ENCODE data around the gene SH3PXD2B.

Gene SH3PXD2B

GRCh38 chr5:172385010-172385563, 69.2 kb downstream of the SH3PXD2B start:
- Histone ChIP-seq H3K27me3 (ENCODE audit: low read depth, low read length) (no peaks in the 10 kb centered on the region), H3K9me3 (ENCODE audit: control insufficient read depth in 1 of 2, low read length in 2 of 2) (no peaks in the 10 kb centered on the region), H3K4me3 (ENCODE audit: low read depth in 1 of 2, low read length in 2 of 2) (no peak overlapping the region), H3K4me1 (ENCODE audit: control insufficient read depth in 1 of 2, insufficient read depth in 2 of 2, low read length in 2 of 2) (peaks cover 3 to 12% of the 10 kb centered on the region in 2 donors), H3K36me3 (ENCODE audit: control insufficient read depth in 1 of 2, insufficient read depth in 2 of 2, low read length in 2 of 2) (peaks cover 3 to 12% of the 10 kb centered on the region in 2 donors), H3K27ac (ENCODE audit: low read length) (no peak overlapping the region)

- no peak overlapping the region for H3K4me3 ChIP-seq (ENCODE audit: low read depth in 1 of 2, low read length in 2 of 2)
- H3K4me1 ChIP-seq (ENCODE audit: control insufficient read depth in 1 of 2, insufficient read depth in 2 of 2, low read length in 2 of 2), result peaks cover 3 to 12% of the 10 kb centered on the region in 2 donors
- H3K36me3 ChIP-seq (ENCODE audit: control insufficient read depth in 1 of 2, insufficient read depth in 2 of 2, low read length in 2 of 2), result peaks cover 3 to 12% of the 10 kb centered on the region in 2 donors
- H3K9me3 ChIP-seq (ENCODE audit: control insufficient read depth in 1 of 2, low read length in 2 of 2), result no peaks in the 10 kb centered on the region
- no peak overlapping the region for H3K27ac ChIP-seq (ENCODE audit: low read length)
- no peaks in the 10 kb centered on the region for H3K27me3 ChIP-seq (ENCODE audit: low read depth, low read length)
Observed at GRCh38 chr5:172383191-172383802, 71.0 kb downstream of the SH3PXD2B start.

DNA sequence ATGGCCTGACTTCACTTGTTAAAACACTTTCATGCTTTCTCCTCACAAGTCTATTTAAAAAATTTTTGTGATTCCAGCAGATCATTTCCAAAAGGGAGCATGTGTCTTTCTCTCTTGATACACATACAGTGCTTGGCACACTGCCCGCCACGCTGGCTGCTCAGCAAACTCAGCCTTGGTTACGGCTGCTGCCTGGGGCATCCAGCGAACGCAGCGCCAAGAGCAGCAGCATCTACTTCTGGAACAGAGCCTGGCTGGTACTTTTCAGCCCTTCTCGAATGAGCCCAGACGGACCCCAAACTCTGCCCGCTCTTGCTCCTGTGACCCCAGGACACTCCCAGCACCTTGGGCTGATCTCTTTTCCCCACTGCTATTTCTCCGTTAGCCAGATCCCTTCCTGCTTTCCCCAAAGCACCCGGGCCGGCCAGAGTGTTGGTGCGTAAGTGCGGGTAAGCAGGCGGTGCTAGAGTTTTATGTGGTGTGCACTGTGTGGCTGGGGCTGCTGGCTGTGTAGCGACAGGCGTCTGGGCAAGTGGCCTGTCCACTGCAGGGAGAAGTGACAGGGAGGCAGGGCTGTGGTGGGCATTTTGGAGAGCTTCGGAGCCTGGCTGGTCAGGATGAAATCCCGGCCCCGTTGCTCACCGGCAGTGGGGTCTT, 73.2 kb downstream of the SH3PXD2B start:
- Histone ChIP-seq H3K36me3 (ENCODE audit: control insufficient read depth in 1 of 2, insufficient read depth in 2 of 2, low read length in 2 of 2) (peaks cover 8 to 11% of the 10 kb centered on the region in 2 donors), H3K27ac (ENCODE audit: low read length) (no peak overlapping the region), H3K4me1 (ENCODE audit: control insufficient read depth in 1 of 2, insufficient read depth in 2 of 2, low read length in 2 of 2) (peaks cover 3 to 18% of the 10 kb centered on the region in 2 donors), H3K27me3 (ENCODE audit: low read depth, low read length) (no peaks in the 10 kb centered on the region), H3K9me3 (ENCODE audit: control insufficient read depth in 1 of 2, low read length in 2 of 2) (no peaks in the 10 kb centered on the region), H3K4me3 (ENCODE audit: low read depth in 1 of 2, low read length in 2 of 2) (no peak overlapping the region)

DNA sequence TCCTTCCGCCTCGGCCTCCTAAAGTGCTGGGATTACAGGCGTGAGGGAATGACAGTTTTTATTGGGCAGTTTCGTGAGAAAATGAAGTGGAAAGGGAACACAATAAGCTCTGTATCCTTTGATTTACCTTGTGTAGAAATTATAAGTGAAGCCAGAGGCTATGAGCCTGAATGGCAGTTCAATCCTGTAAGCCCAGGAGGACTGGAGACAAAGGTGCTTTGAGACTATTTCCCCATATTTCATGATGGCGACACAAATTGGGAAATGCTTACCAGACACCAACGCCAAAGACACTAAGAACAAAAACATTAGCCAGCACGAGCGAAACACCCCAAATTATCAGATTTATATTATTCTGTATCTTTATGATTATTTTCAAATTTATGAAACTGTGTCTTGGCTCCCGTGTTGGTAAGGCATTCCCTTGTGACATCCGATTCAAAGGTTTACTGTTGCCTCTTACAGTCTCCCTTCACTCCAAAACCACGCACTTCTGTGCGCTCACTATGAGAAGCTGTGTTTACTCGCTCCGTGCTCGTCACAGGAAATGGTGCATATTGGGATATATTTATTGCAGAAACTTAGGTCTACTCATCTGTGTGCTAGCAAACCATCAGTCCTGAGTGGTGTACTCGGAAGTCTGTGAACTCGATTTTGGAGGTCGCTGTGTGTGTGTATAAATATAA, 73.9 kb downstream of the SH3PXD2B start:
- H3K27me3 ChIP-seq (ENCODE audit: low read depth, low read length), result no peaks in the 10 kb centered on the region
- H3K4me3 ChIP-seq (ENCODE audit: low read depth in 1 of 2, low read length in 2 of 2), result no peak overlapping the region
- H3K4me1 ChIP-seq (ENCODE audit: control insufficient read depth in 1 of 2, insufficient read depth in 2 of 2, low read length in 2 of 2), result peaks cover 3 to 14% of the 10 kb centered on the region in 2 donors
- H3K27ac ChIP-seq (ENCODE audit: low read length), result no peak overlapping the region
- H3K36me3 ChIP-seq (ENCODE audit: control insufficient read depth in 1 of 2, insufficient read depth in 2 of 2, low read length in 2 of 2), result peaks cover 8 to 11% of the 10 kb centered on the region in 2 donors
- no peaks in the 10 kb centered on the region for H3K9me3 ChIP-seq (ENCODE audit: control insufficient read depth in 1 of 2, low read length in 2 of 2)

- H3K36me3 ChIP-seq (ENCODE audit: control insufficient read depth in 1 of 2, insufficient read depth in 2 of 2, low read length in 2 of 2), result peaks cover 8 to 11% of the 10 kb centered on the region in 2 donors
- no peak overlapping the region for H3K4me3 ChIP-seq (ENCODE audit: low read depth in 1 of 2, low read length in 2 of 2)
- H3K27me3 ChIP-seq (ENCODE audit: low read depth, low read length), result no peaks in the 10 kb centered on the region
- H3K4me1 ChIP-seq (ENCODE audit: control insufficient read depth in 1 of 2, insufficient read depth in 2 of 2, low read length in 2 of 2), result peaks cover 3 to 13% of the 10 kb centered on the region in 2 donors
- H3K9me3 ChIP-seq (ENCODE audit: control insufficient read depth in 1 of 2, low read length in 2 of 2), result no peaks in the 10 kb centered on the region
- no peak overlapping the region for H3K27ac ChIP-seq (ENCODE audit: low read length)
Observed at GRCh38 chr5:172379481-172379880, 74.8 kb downstream of the SH3PXD2B start.

- Histone ChIP-seq H3K9me3 (ENCODE audit: control insufficient read depth in 1 of 2, low read length in 2 of 2) (no peaks in the 10 kb centered on the region), H3K27me3 (ENCODE audit: low read depth, low read length) (no peaks in the 10 kb centered on the region), H3K36me3 (ENCODE audit: control insufficient read depth in 1 of 2, insufficient read depth in 2 of 2, low read length in 2 of 2) (peaks cover 5 to 13% of the 10 kb centered on the region in 2 donors), H3K4me3 (ENCODE audit: low read depth in 1 of 2, low read length in 2 of 2) (no peak overlapping the region), H3K4me1 (ENCODE audit: control insufficient read depth in 1 of 2, insufficient read depth in 2 of 2, low read length in 2 of 2) (peaks cover 3 to 13% of the 10 kb centered on the region in 2 donors), H3K27ac (ENCODE audit: low read length) (no peak overlapping the region)
Observed at GRCh38 chr5:172377856-172378255, 76.5 kb downstream of the SH3PXD2B start.

GRCh38 chr5:172377438-172377837, 76.9 kb downstream of the SH3PXD2B start:
- Histone ChIP-seq H3K4me1 (ENCODE audit: control insufficient read depth in 1 of 2, insufficient read depth in 2 of 2, low read length in 2 of 2) (peaks cover 3 to 13% of the 10 kb centered on the region in 2 donors), H3K27me3 (ENCODE audit: low read depth, low read length) (no peaks in the 10 kb centered on the region), H3K4me3 (ENCODE audit: low read depth in 1 of 2, low read length in 2 of 2) (no peak overlapping the region), H3K9me3 (ENCODE audit: control insufficient read depth in 1 of 2, low read length in 2 of 2) (no peaks in the 10 kb centered on the region), H3K36me3 (ENCODE audit: control insufficient read depth in 1 of 2, insufficient read depth in 2 of 2, low read length in 2 of 2) (peaks cover 5 to 18% of the 10 kb centered on the region in 2 donors), H3K27ac (ENCODE audit: low read length) (no peak overlapping the region)

GRCh38 chr5:172374783-172375182, 79.5 kb downstream of the SH3PXD2B start:
- H3K27me3 ChIP-seq (ENCODE audit: low read depth, low read length), result no peaks in the 10 kb centered on the region
- H3K36me3 ChIP-seq (ENCODE audit: control insufficient read depth in 1 of 2, insufficient read depth in 2 of 2, low read length in 2 of 2), result peaks cover 5 to 36% of the 10 kb centered on the region in 2 donors
- peaks cover 11 to 13% of the 10 kb centered on the region in 2 donors for H3K9me3 ChIP-seq (ENCODE audit: control insufficient read depth in 1 of 2, low read length in 2 of 2)
- no peak overlapping the region for H3K4me3 ChIP-seq (ENCODE audit: low read depth in 1 of 2, low read length in 2 of 2)
- H3K27ac ChIP-seq (ENCODE audit: low read length), result no peak overlapping the region
- peaks cover 0 to 6% of the 10 kb centered on the region in 2 donors for H3K4me1 ChIP-seq (ENCODE audit: control insufficient read depth in 1 of 2, insufficient read depth in 2 of 2, low read length in 2 of 2)

- Histone ChIP-seq H3K36me3 (ENCODE audit: control insufficient read depth in 1 of 2, insufficient read depth in 2 of 2, low read length in 2 of 2) (peaks cover 5 to 36% of the 10 kb centered on the region in 2 donors), H3K9me3 (ENCODE audit: control insufficient read depth in 1 of 2, low read length in 2 of 2) (peaks cover 11 to 13% of the 10 kb centered on the region in 2 donors), H3K27me3 (ENCODE audit: low read depth, low read length) (no peaks in the 10 kb centered on the region), H3K4me1 (ENCODE audit: control insufficient read depth in 1 of 2, insufficient read depth in 2 of 2, low read length in 2 of 2) (peaks cover 0 to 6% of the 10 kb centered on the region in 2 donors), H3K4me3 (ENCODE audit: low read depth in 1 of 2, low read length in 2 of 2) (no peak overlapping the region), H3K27ac (ENCODE audit: low read length) (no peak overlapping the region)
Observed at GRCh38 chr5:172373680-172374079, 80.6 kb downstream of the SH3PXD2B start.

DNA sequence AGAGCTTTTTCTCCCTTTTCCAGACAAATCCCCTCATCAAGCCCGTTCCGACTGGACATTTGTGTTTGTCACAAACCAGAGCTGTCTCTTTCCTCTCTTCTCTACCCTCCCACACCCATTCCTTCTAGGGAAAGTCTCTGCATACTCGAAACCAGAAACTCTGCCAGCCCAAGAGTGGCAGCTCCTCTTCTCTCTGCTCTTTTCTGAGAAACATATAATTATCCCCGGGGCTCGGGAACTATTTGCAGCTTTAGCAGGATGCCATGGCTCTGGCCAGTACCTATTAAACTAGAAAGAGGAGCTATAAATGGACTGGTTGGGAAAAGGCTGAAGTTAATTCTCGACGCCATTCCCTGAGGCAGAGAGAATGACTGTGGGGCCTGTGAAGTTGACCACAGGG, 82.6 kb downstream of the SH3PXD2B start:
- H3K36me3 ChIP-seq (ENCODE audit: control insufficient read depth in 1 of 2, insufficient read depth in 2 of 2, low read length in 2 of 2), result peaks cover 0 to 29% of the 10 kb centered on the region in 2 donors

More for the DNA sequence above, 82.6 kb downstream of the SH3PXD2B start:
- H3K9me3 ChIP-seq (ENCODE audit: control insufficient read depth in 1 of 2, low read length in 2 of 2), result peaks cover 11 to 13% of the 10 kb centered on the region in 2 donors
- H3K27me3 ChIP-seq (ENCODE audit: low read depth, low read length), result no peaks in the 10 kb centered on the region
- H3K4me3 ChIP-seq (ENCODE audit: low read depth in 1 of 2, low read length in 2 of 2), result no peak overlapping the region
- H3K27ac ChIP-seq (ENCODE audit: low read length), result no peak overlapping the region
- H3K4me1 ChIP-seq (ENCODE audit: control insufficient read depth in 1 of 2, insufficient read depth in 2 of 2, low read length in 2 of 2), result no peaks in the 10 kb centered on the region

All from muscle layer of duodenum (tissue), 2 donors.